Measurements from ENCODE around the gene SMIM20.

The SMIM20 gene

DNA sequence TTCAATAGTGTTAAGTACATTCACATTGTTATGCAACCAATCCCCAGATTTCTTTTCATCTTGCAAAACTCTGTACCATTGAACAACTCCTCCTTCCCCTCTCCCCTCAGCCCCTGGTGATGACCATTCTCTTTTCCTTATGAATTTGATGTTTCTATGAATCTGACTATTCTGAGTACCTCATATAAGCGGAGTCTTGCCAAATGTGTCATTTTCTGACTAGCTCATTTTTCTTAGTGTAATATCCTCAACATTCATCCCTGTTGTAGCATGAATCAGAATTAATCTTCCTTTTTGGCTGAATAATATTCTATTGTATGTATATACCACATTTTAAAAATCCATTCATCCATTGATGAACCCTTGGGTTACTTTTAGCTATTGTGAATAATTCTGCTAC is 34.0 kb downstream of the SMIM20 start:
- Histone ChIP-seq H3K79me2 (ENCODE audit: insufficient read depth, low read length) (no peaks in the 10 kb centered on the region), H3K9me2 (replicated peaks; ENCODE audit: low read depth, low read length) (no peaks in the 10 kb centered on the region), H3K36me3 (ENCODE audit: insufficient read depth, low read length) (no peaks in the 10 kb centered on the region), H3K9ac (ENCODE audit: low read depth, low read length, poor library complexity, severe bottlenecking) (no peak overlapping the region), H3K27me3 (ENCODE audit: insufficient read depth, low read length, poor library complexity, severe bottlenecking) (no peaks in the 10 kb centered on the region), H3K4me2 (ENCODE audit: low read depth, low read length, poor library complexity, severe bottlenecking) (no peak overlapping the region), H2AFZ (ENCODE audit: low read length) (no peak overlapping the region), H3F3A (ENCODE audit: low read depth) (no peaks in the 10 kb centered on the region), H3K9me3 (ENCODE audit: insufficient read depth, low read depth, low read length) (no peaks in the 10 kb centered on the region), H4K20me1 (ENCODE audit: insufficient read depth, low read length, poor library complexity, severe bottlenecking) (no peaks in the 10 kb centered on the region), H3K4me1 (ENCODE audit: insufficient read depth, low read length, poor library complexity, severe bottlenecking) (no peaks in the 10 kb centered on the region), H3K4me3 (ENCODE audit: low read length, poor library complexity, severe bottlenecking) (no peak overlapping the region)
- TF ChIP-seq, protein P1, sequence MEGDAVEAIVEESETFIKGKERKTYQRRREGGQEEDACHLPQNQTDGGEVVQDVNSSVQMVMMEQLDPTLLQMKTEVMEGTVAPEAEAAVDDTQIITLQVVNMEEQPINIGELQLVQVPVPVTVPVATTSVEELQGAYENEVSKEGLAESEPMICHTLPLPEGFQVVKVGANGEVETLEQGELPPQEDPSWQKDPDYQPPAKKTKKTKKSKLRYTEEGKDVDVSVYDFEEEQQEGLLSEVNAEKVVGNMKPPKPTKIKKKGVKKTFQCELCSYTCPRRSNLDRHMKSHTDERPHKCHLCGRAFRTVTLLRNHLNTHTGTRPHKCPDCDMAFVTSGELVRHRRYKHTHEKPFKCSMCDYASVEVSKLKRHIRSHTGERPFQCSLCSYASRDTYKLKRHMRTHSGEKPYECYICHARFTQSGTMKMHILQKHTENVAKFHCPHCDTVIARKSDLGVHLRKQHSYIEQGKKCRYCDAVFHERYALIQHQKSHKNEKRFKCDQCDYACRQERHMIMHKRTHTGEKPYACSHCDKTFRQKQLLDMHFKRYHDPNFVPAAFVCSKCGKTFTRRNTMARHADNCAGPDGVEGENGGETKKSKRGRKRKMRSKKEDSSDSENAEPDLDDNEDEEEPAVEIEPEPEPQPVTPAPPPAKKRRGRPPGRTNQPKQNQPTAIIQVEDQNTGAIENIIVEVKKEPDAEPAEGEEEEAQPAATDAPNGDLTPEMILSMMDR (conservative IDR thresholded peaks at IDR 0.05; ENCODE audit: low read length): no peak
- TF ChIP-seq EZH2phosphoT487 (IDR thresholded peaks at IDR 0.05; ENCODE audit: borderline replicate concordance): no peak

DNA sequence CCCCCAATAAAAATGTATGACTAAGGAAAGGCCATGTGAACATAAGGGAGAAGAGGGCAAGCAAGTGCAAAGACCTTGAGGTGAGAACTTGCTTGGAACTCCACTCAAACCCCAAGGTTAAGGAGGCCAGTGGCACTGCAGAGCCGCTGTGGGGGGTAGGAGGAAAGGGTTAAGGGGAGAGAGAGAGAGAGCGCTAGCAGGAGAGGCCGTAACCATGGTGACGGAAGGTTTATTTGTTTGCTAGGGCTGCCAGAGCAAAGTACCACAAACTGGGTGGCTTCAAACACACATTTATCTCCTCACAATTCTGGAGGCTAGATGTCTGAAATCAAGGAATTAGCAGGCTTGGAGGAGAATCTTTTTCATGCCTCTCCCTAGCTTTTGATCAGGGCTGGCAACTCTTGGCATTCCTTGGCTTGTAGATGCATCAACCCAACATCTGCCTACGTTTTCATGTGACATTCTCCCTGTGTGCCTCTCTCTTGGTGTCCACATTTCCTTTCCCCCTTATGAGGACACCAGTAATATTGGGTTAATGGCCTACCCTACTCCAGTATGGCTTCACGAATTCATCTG is 35.2 kb downstream of the SMIM20 start:
- no peak overlapping the region for H3K4me3 ChIP-seq (ENCODE audit: low read length, poor library complexity, severe bottlenecking)
- no peaks in the 10 kb centered on the region for H3K4me1 ChIP-seq (ENCODE audit: insufficient read depth, low read length, poor library complexity, severe bottlenecking)

DNA sequence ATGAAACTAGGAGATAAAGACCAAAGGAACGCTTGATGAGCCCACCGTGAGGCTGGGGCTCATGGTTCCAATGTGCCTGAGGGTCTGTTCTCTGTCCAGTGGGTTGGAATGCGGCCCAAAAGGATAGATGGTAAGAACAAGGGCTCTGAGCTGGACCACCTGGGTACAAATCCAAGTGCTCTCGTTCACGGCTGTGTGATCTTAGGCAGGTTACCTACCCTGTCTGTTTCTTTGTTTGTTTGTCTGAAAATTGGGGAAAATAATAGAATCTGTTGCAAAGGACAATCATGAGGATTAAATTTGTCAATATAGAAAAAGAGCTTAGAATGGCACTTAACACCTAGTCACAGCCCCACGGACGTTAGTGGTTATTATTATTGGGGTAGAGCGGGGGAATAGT is 36.0 kb downstream of the SMIM20 start:
- Histone ChIP-seq H3K4me1 (ENCODE audit: insufficient read depth, low read length, poor library complexity, severe bottlenecking) (no peaks in the 10 kb centered on the region), H3K79me2 (ENCODE audit: insufficient read depth, low read length) (no peaks in the 10 kb centered on the region), H3F3A (ENCODE audit: low read depth) (no peaks in the 10 kb centered on the region), H3K9ac (ENCODE audit: low read depth, low read length, poor library complexity, severe bottlenecking) (no peak overlapping the region), H3K4me3 (ENCODE audit: low read length, poor library complexity, severe bottlenecking) (no peak overlapping the region), H3K27me3 (ENCODE audit: insufficient read depth, low read length, poor library complexity, severe bottlenecking) (no peaks in the 10 kb centered on the region), H4K20me1 (ENCODE audit: insufficient read depth, low read length, poor library complexity, severe bottlenecking) (no peaks in the 10 kb centered on the region), H3K9me2 (replicated peaks; ENCODE audit: low read depth, low read length) (no peaks in the 10 kb centered on the region), H3K4me2 (ENCODE audit: low read depth, low read length, poor library complexity, severe bottlenecking) (no peak overlapping the region), H2AFZ (ENCODE audit: low read length) (no peak overlapping the region), H3K36me3 (ENCODE audit: insufficient read depth, low read length) (no peaks in the 10 kb centered on the region), H3K9me3 (ENCODE audit: insufficient read depth, low read depth, low read length) (no peaks in the 10 kb centered on the region)
- TF ChIP-seq, protein P1 (conservative IDR thresholded peaks at IDR 0.05; ENCODE audit: low read length): no peak
- TF ChIP-seq EZH2phosphoT487 (IDR thresholded peaks at IDR 0.05; ENCODE audit: borderline replicate concordance): no peak

More for the DNA sequence above, 35.2 kb downstream of the SMIM20 start:
- no peaks in the 10 kb centered on the region for H3K27me3 ChIP-seq (ENCODE audit: insufficient read depth, low read length, poor library complexity, severe bottlenecking)
- no peak for TF ChIP-seq EZH2phosphoT487 (IDR thresholded peaks at IDR 0.05; ENCODE audit: borderline replicate concordance)
- TF ChIP-seq, protein P1 (conservative IDR thresholded peaks at IDR 0.05; ENCODE audit: low read length): no peak
- no peaks in the 10 kb centered on the region for H3F3A ChIP-seq (ENCODE audit: low read depth)
- H3K79me2 ChIP-seq (ENCODE audit: insufficient read depth, low read length): no peaks in the 10 kb centered on the region
- no peaks in the 10 kb centered on the region for H3K36me3 ChIP-seq (ENCODE audit: insufficient read depth, low read length)
- H3K9ac ChIP-seq (ENCODE audit: low read depth, low read length, poor library complexity, severe bottlenecking): no peak overlapping the region
- H3K9me3 ChIP-seq (ENCODE audit: insufficient read depth, low read depth, low read length): no peaks in the 10 kb centered on the region
- H3K9me2 ChIP-seq (replicated peaks; ENCODE audit: low read depth, low read length): no peaks in the 10 kb centered on the region
- no peaks in the 10 kb centered on the region for H4K20me1 ChIP-seq (ENCODE audit: insufficient read depth, low read length, poor library complexity, severe bottlenecking)
- no peak overlapping the region for H3K4me2 ChIP-seq (ENCODE audit: low read depth, low read length, poor library complexity, severe bottlenecking)
- no peak overlapping the region for H2AFZ ChIP-seq (ENCODE audit: low read length)
